Smooth muscle cell (in vitro differentiated cells): ENCODE results near the gene RPAP3. TPM values are rescaled to one million over a fixed set of nuclear protein-coding genes. Genes with fewer than 3 reads are reported as not detected.

Source experiments
- DNase-seq: peaks from one replicate; lab custom pipeline; 2025; ENCODE audit not compliant: unreplicated experiment; lab: John Stamatoyannopoulos, UW
- H2AFZ ChIP-seq: fragments of 200-600 bp; sonication (generic); 2 replicates; pipeline ENCODE4 v1.6.0; 2016; ENCODE audit warnings: antibody characterized with exemption, low read depth, mild to moderate bottlenecking
- H3F3A ChIP-seq: fragments of 200-600 bp; sonication (generic); 2 replicates; pipeline ENCODE4 v1.6.0; 2017; ENCODE audit warnings: antibody characterized with exemption, low read depth
- H3K27ac ChIP-seq: fragments of 200-600 bp; sonication (generic); 2 replicates; pipeline ENCODE4 v1.5.1; 2016; ENCODE audit warnings: low read depth, mild to moderate bottlenecking
- H3K27me3 ChIP-seq: fragments of 200-600 bp; sonication (generic); 2 replicates; pipeline ENCODE4 v1.6.1; 2016; ENCODE audit warnings: low read depth, mild to moderate bottlenecking
- H3K36me3 ChIP-seq: fragments of 200-600 bp; sonication (generic); 2 replicates; pipeline ENCODE4 v1.5.1; 2016; ENCODE audit warnings: low read depth
- H3K4me1 ChIP-seq: fragments of 200-600 bp; sonication (generic); 2 replicates; pipeline ENCODE4 v1.5.1; 2016; ENCODE audit warnings: low read depth
- H3K4me2 ChIP-seq: fragments of 200-600 bp; sonication (generic); 2 replicates; pipeline ENCODE4 v1.6.0; 2016; ENCODE audit warnings: mild to moderate bottlenecking
- H3K4me3 ChIP-seq: fragments of 200-600 bp; sonication (generic); 2 replicates; pipeline ENCODE4 v1.5.1; 2016; ENCODE audit warnings: mild to moderate bottlenecking
- H3K79me2 ChIP-seq: fragments of 200-600 bp; sonication (generic); 2 replicates; pipeline ENCODE4 v1.6.0; 2016; ENCODE audit warnings: low read depth, mild to moderate bottlenecking
- H3K9ac ChIP-seq: fragments of 200-600 bp; sonication (generic); 2 replicates; pipeline ENCODE4 v1.6.0; 2016; ENCODE audit warnings: low read depth
- H3K9me3 ChIP-seq: fragments of 200-600 bp; sonication (generic); replicated peaks from 2 replicates; pipeline ENCODE4 v1.5.1; 2016; ENCODE audit warnings: low read depth
- H4K20me1 ChIP-seq: fragments of 200-600 bp; sonication (generic); 2 replicates; pipeline ENCODE4 v1.6.0; 2016; ENCODE audit warnings: low read depth
- WGBS: methylation state at CpG from one replicate; pipeline ENCODE4 v1.1.7; 2016; ENCODE audit warnings: low lambda C conversion rate; 5-methylcytosine and 5-hydroxymethylcytosine counted together
- polyA plus RNA-seq: library from polyadenylated mRNA; unstranded; fragments of >200 nt; fragmentation: Nextera tagmentation; extraction: Ambion mirVana; gene quantifications from 2 replicates; pipeline ENCODE4 v1.2.1, GENCODE V29; 2016
- total RNA-seq: library from RNA; depleted of rRNA; stranded (reverse); fragments of >200 nt; gene quantifications from 2 replicates; pipeline ENCODE4 v1.2.3, GENCODE V29; 2014
- TF ChIP-seq, protein P1 (sequence below): fragments of 200-600 bp; sonication (generic); IDR thresholded peaks from 2 replicates; pipeline ENCODE4 v1.5.1; 2017; ENCODE audit warnings: borderline replicate concordance, mild to moderate bottlenecking, antibody characterized with exemption; ENCODE audit not compliant: insufficient read depth, poor library complexity, severe bottlenecking

RPAP3 gene
- total and polyA plus RNA-seq, 2 experiments from 2014 or later, result 17.0 to 23.0 TPM

DNA sequence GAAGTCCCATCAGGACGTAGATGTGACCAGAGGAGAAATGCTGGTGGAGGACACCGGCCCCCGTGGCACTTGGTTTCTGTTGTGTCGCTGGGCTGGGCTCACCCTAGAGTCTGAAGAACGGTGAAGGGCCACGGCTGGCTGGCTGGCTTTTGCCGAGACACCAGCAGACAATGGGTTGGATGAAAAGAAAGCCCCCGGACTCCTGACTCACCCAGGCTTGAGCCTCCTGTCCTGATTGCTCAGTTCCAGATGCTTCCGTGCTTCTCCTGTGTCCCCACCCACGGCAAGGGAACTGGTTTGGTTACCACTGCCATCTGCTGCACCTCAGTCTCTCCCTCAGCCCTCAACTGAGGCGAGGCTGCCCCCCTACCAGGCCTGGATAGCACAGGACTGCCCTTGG is 29.8 kb upstream of the RPAP3 start:
- Histone ChIP-seq H3K4me1 (peaks cover 11% of the 10 kb centered on the region), H3K36me3 (no peaks in the 10 kb centered on the region), H2AFZ (no peak overlapping the region), H3K27ac (no peak overlapping the region), H3K79me2 (no peaks in the 10 kb centered on the region), H3K4me2 (no peak overlapping the region), H3K27me3 (no peaks in the 10 kb centered on the region), H3K9ac (no peak overlapping the region), H3F3A (no peaks in the 10 kb centered on the region), H3K9me3 (no peaks in the 10 kb centered on the region), H4K20me1 (no peaks in the 10 kb centered on the region), H3K4me3 (no peak overlapping the region)
- TF ChIP-seq, protein P1, sequence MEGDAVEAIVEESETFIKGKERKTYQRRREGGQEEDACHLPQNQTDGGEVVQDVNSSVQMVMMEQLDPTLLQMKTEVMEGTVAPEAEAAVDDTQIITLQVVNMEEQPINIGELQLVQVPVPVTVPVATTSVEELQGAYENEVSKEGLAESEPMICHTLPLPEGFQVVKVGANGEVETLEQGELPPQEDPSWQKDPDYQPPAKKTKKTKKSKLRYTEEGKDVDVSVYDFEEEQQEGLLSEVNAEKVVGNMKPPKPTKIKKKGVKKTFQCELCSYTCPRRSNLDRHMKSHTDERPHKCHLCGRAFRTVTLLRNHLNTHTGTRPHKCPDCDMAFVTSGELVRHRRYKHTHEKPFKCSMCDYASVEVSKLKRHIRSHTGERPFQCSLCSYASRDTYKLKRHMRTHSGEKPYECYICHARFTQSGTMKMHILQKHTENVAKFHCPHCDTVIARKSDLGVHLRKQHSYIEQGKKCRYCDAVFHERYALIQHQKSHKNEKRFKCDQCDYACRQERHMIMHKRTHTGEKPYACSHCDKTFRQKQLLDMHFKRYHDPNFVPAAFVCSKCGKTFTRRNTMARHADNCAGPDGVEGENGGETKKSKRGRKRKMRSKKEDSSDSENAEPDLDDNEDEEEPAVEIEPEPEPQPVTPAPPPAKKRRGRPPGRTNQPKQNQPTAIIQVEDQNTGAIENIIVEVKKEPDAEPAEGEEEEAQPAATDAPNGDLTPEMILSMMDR, result no peak
- WGBS, result 79% methylated on average over 11 of the region's 11 CpGs
- DNase-seq, result no peak

DNA sequence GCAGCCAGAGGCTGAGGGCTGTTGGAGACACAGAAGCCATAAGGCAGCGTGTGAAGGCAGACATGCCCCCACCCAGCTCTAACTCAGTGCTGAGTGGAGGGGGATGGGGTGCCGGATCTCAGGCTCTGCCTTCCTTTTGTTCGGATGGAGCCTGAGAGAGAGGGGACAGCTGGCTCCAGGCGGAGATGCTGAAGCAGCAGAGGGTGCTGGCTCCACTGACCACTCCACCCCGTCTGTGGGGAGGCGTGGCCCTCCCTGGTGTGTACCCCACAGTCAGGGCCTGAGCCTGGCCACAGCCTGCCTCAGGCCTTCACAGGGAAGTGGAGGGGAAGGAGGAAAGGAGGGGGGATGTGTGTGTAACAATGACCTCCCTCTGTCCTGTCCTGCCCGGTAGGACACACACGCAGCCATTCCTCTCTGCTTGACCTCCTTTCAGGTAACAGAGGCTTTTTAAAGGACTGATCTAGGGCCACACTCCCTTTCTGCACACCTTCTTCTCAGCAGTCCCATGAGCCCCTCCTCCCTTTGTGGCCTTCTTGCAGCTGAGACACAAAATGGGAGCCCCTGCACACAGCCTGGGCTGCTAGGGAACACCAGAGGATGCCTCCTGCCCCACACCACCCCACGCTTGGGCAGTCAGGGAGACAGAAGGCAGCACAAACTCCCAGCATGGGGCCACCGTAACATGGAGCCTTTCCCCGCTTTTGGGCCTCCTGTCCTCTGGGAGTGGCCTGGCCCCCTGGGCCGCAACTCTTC is 29.1 kb upstream of the RPAP3 start:
- 68% methylated on average over 11 of the region's 12 CpGs for WGBS
- DNase-seq, result no peak
- H3K27me3 ChIP-seq, result no peaks in the 10 kb centered on the region
- no peak overlapping the region for H3K9ac ChIP-seq
- H3K4me3 ChIP-seq, result no peak overlapping the region
- H4K20me1 ChIP-seq, result no peaks in the 10 kb centered on the region
- no peaks in the 10 kb centered on the region for H3F3A ChIP-seq
- TF ChIP-seq, protein P1, result no peak
- no peak overlapping the region for H3K27ac ChIP-seq
- H2AFZ ChIP-seq, result no peak overlapping the region
- no peak overlapping the region for H3K4me2 ChIP-seq
- no peaks in the 10 kb centered on the region for H3K36me3 ChIP-seq
- no peaks in the 10 kb centered on the region for H3K79me2 ChIP-seq
- H3K9me3 ChIP-seq, result no peaks in the 10 kb centered on the region
- peaks cover 11% of the 10 kb centered on the region for H3K4me1 ChIP-seq

DNA sequence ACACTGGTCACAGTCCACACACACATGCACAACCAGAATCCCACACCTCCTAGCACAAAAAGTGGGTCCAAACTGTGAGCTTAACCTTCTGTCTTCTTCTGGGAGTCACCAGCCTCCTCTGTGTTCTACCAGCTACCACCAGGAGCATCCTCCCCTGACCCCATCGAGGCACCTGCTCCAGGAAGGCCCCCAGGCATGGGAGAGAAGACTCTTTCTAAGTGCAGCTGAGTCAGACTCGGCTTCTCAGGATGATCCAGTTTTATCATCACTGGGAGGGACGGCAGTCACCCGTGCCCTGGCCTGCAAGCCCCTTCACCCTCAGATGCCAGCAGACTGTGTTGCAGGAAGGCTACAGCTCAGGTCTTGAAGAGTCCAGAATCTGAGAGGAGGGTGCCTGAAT is 27.3 kb upstream of the RPAP3 start:
- Histone ChIP-seq H3K27me3 (no peaks in the 10 kb centered on the region), H3K4me3 (no peak overlapping the region), H3K4me2 (no peak overlapping the region), H3K36me3 (no peaks in the 10 kb centered on the region), H3K9me3 (no peaks in the 10 kb centered on the region), H3K4me1 (peaks cover 11% of the 10 kb centered on the region), H2AFZ (no peak overlapping the region), H3K9ac (no peak overlapping the region), H3K27ac (no peak overlapping the region), H4K20me1 (no peaks in the 10 kb centered on the region), H3F3A (no peaks in the 10 kb centered on the region), H3K79me2 (no peaks in the 10 kb centered on the region)
- TF ChIP-seq, protein P1, result no peak
- WGBS, result 83% methylated on average over 4 of the region's 4 CpGs
- DNase-seq, result no peak

DNA sequence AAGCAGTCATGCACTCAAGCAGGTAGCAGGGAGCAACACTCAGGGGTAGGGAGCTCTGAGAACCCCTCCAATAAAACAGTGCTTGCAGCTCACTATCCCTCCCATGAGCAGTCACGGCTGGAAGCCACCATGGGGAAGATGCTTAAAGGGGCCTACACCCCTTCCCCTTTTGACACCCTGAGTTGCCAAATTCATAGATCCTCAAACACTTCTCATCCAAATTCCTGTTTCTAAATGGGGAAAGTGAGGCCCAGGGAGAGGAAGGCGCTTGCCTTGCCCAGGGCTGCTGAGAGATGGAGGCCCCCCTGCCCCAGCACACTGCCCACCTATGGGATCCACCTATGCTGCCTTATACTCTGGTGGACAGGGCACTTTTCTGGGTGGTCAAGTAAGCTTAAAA is 26.7 kb upstream of the RPAP3 start:
- H3K4me1 ChIP-seq, result peaks cover 11% of the 10 kb centered on the region
- H3K36me3 ChIP-seq, result no peaks in the 10 kb centered on the region
- H2AFZ ChIP-seq, result no peak overlapping the region
- no peaks in the 10 kb centered on the region for H3F3A ChIP-seq
- no peak overlapping the region for H3K9ac ChIP-seq
- 90% methylated on average over 2 of the region's 2 CpGs for WGBS
- TF ChIP-seq, protein P1, result no peak
- no peak overlapping the region for H3K4me2 ChIP-seq
- no peaks in the 10 kb centered on the region for H3K27me3 ChIP-seq
- H3K4me3 ChIP-seq, result no peak overlapping the region
- DNase-seq, result no peak
- no peaks in the 10 kb centered on the region for H3K79me2 ChIP-seq
- no peaks in the 10 kb centered on the region for H3K9me3 ChIP-seq
- H3K27ac ChIP-seq, result no peak overlapping the region
- H4K20me1 ChIP-seq, result no peaks in the 10 kb centered on the region
